Glutamatergic neuron (in vitro differentiated cells): ENCODE results near the gene ZNRD2. TPM values are rescaled to one million over a fixed set of nuclear protein-coding genes. Genes with fewer than 3 reads are reported as not detected.

Source experiments
- DNase-seq: peaks from one replicate; pipeline ENCODE4 v3.0.0; 2022
- H3K27ac Mint-ChIP-seq: one replicate; pipeline ENCODE4 v1.8.0; 2020; ENCODE audit warnings: mild to moderate bottlenecking, mixed read lengths, inconsistent platforms; ENCODE audit not compliant: unreplicated experiment
- H3K27me3 Mint-ChIP-seq: one replicate; pipeline ENCODE4 v1.8.0; 2020; ENCODE audit warnings: mild to moderate bottlenecking, moderate library complexity, mixed read lengths, inconsistent platforms; ENCODE audit not compliant: unreplicated experiment
- H3K36me3 Mint-ChIP-seq: one replicate; pipeline ENCODE4 v1.8.0; 2020; ENCODE audit warnings: mild to moderate bottlenecking, mixed read lengths, inconsistent platforms; ENCODE audit not compliant: unreplicated experiment
- H3K4me1 Mint-ChIP-seq: one replicate; pipeline ENCODE4 v1.8.0; 2020; ENCODE audit warnings: mild to moderate bottlenecking, low read depth, mixed read lengths, inconsistent platforms; ENCODE audit not compliant: unreplicated experiment
- H3K4me3 Mint-ChIP-seq: one replicate; pipeline ENCODE4 v1.8.0; 2020; ENCODE audit warnings: mild to moderate bottlenecking, mixed read lengths, inconsistent platforms; ENCODE audit not compliant: unreplicated experiment
- H3K9me3 Mint-ChIP-seq: one replicate; pipeline ENCODE4 v1.8.0; 2020; ENCODE audit warnings: mild to moderate bottlenecking, moderate library complexity, mixed read lengths, inconsistent platforms; ENCODE audit not compliant: unreplicated experiment
- CTCF ChIP-seq: fragments of 200-600 bp; sonication (generic); IDR thresholded peaks from one replicate; pipeline ENCODE4 v1.5.0; 2021; ENCODE audit not compliant: partially characterized antibody, unreplicated experiment
- total RNA-seq: library from RNA; stranded (reverse); fragmentation: NEBNext Ultra II Directional; extraction: Animal tissue kit (Norgen Biotek cat#: 25700); gene quantifications from one replicate; pipeline ENCODE4 v1.2.1, GENCODE V29; 2021; ENCODE audit not compliant: unreplicated experiment

Gene ZNRD2
- total RNA-seq, 1 donor from 2014 or later = 37.9 TPM

- Mint-ChIP-seq H3K4me3 (peak overlapping the region; percentile 58), H3K36me3 (no peaks in the 10 kb centered on the region), H3K4me1 (peaks cover 10% of the 10 kb centered on the region), H3K9me3 (peaks cover 17% of the 10 kb centered on the region), H3K27me3 (peaks cover 21% of the 10 kb centered on the region), H3K27ac (peak overlapping the region; percentile 28)
- DNase-seq = no peak
- TF ChIP-seq CTCF = no peak
Observed at GRCh38 chr11:65578134-65578533, 7.9 kb downstream of the ZNRD2 start.

GRCh38 chr11:65578667-65579066 lies 8.4 kb downstream of the ZNRD2 start:
- H3K9me3 Mint-ChIP-seq = peaks cover 19% of the 10 kb centered on the region
- peak overlapping the region; percentile 28 for H3K27ac Mint-ChIP-seq
- no peak for TF ChIP-seq CTCF
- no peaks in the 10 kb centered on the region for H3K36me3 Mint-ChIP-seq
- DNase-seq = no peak
- peaks cover 10% of the 10 kb centered on the region for H3K4me1 Mint-ChIP-seq
- H3K27me3 Mint-ChIP-seq = peaks cover 24% of the 10 kb centered on the region
- H3K4me3 Mint-ChIP-seq = peak overlapping the region; percentile 58

- Mint-ChIP-seq H3K27ac (no peak overlapping the region), H3K4me3 (no peak overlapping the region), H3K9me3 (peaks cover 19% of the 10 kb centered on the region), H3K36me3 (no peaks in the 10 kb centered on the region), H3K27me3 (peaks cover 27% of the 10 kb centered on the region), H3K4me1 (peaks cover 10% of the 10 kb centered on the region)
- no peak for DNase-seq
- TF ChIP-seq CTCF = no peak
Observed at GRCh38 chr11:65579291-65579690, 9.0 kb downstream of the ZNRD2 start.

- Mint-ChIP-seq H3K9me3 (peaks cover 18% of the 10 kb centered on the region), H3K27me3 (peaks cover 27% of the 10 kb centered on the region)
- no peak for TF ChIP-seq CTCF
Observed at GRCh38 chr11:65580031-65580692, 9.9 kb downstream of the ZNRD2 start.

GRCh38 chr11:65580756-65581155 lies 10.5 kb downstream of the ZNRD2 start:
- Mint-ChIP-seq H3K36me3 (no peaks in the 10 kb centered on the region), H3K4me1 (peaks cover 10% of the 10 kb centered on the region), H3K27me3 (peaks cover 26% of the 10 kb centered on the region), H3K9me3 (peaks cover 16% of the 10 kb centered on the region), H3K27ac (no peak overlapping the region), H3K4me3 (no peak overlapping the region)
- TF ChIP-seq CTCF = no peak
- DNase-seq = no peak

More at GRCh38 chr11:65580031-65580692, 9.9 kb downstream of the ZNRD2 start:
- no peak overlapping the region for H3K4me3 Mint-ChIP-seq
- DNase-seq = no peak
- peaks cover 10% of the 10 kb centered on the region for H3K4me1 Mint-ChIP-seq
- no peaks in the 10 kb centered on the region for H3K36me3 Mint-ChIP-seq
- peak overlapping the region; percentile 22 for H3K27ac Mint-ChIP-seq
